Measurements from ENCODE around the gene PTTG1IP. TPM values are rescaled to one million over a fixed set of nuclear protein-coding genes. Genes with fewer than 3 reads are reported as not detected.

The PTTG1IP gene, protein sequence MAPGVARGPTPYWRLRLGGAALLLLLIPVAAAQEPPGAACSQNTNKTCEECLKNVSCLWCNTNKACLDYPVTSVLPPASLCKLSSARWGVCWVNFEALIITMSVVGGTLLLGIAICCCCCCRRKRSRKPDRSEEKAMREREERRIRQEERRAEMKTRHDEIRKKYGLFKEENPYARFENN
- total RNA-seq, result 99.3 and 152 TPM in 2 replicates

DNA sequence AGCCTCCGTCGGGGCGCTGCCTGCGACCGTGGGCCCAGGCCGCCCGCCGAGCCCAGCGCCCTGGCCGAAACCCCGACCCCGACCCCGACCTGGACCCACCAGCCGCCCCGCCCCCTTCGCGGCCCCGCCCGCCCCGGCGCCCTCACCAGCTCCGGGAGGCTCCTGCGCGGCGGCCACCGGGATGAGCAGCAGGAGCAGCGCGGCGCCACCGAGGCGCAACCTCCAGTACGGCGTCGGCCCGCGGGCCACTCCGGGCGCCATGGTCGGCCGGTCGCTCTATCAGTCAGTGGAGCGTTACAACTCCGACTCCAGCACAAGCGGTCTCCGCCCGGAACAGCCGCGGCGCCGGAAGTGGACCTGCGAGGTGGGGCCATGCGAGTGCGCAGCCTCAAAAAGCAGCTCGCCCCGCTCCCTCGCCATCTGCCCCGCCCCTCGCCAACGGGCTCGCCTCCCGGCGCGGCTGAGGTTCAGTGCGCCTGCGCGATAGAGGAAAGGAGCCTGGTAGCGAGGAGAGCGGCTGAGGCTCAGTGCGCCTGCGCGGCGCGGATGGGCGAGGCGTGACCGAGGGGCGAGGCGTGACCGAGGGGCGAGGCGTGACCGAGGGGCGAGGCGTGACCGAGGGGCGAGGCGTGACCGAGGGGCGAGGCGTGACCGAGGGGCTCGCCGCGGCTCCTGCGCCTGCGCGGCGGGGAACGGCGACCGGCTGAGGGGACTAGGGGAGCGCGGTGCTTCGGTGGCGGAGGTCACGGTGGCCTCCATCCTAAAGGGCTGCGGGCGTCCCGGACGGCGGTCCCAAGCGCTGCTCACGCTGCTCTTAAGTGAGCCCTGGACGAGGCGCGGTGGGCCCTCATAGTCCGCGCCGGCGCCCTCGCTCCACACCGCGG is at the start of gene PTTG1IP:
TSS of gene PTTG1IP (minus strand) at position 335 of the 884 bp plus-strand sequence. CDS start at position 261, 74 bp downstream.

DNA sequence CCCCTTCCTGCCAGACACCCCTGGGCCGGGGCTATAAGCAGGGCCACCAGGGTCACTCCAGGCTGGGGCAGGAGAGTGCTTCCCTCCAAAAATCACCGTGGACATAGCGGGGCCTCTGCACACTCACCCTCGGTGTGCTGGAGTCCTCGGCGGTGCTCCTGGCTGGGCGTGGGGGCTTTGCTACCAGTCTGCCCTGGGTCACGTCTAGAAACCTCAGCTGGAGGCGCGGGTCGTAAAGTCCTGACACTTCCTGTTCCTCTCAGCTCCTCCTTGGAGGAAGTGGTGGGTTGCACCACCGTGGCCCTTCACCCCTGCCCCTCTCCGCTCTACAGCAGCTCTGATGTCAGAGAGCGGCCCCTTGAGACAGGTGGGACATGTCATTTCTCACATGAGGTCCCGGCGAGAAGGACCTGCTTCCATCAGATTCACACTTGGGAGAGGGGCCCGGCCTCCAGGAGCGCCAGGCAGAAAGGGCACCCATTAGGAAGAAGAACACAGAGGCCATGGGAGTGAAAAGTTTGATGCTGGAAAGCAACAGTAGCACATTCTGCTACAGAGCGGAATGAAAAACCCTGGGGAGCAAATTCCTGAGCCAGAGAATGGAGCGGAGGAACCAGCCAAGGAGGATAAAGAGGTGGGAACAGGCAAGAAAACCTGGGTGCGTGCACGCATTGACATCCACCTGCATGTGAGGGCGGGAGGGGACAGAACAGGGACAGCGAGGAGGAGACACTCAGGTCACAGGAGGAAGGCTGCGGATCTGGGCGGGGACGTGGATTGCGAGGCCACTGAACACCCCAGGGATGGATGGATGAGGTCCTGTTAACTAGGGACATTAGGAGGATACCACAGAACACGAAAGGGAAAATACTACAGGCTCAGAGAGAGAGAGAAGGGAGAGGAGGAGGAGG is 47.5 kb upstream of the PTTG1IP start, which contains the start of gene ITGB2:
TSS of gene ITGB2 (minus strand) at position 206 of the 911 bp plus-strand sequence. CDS start 10,117 bp downstream, outside the sequence.

DNA sequence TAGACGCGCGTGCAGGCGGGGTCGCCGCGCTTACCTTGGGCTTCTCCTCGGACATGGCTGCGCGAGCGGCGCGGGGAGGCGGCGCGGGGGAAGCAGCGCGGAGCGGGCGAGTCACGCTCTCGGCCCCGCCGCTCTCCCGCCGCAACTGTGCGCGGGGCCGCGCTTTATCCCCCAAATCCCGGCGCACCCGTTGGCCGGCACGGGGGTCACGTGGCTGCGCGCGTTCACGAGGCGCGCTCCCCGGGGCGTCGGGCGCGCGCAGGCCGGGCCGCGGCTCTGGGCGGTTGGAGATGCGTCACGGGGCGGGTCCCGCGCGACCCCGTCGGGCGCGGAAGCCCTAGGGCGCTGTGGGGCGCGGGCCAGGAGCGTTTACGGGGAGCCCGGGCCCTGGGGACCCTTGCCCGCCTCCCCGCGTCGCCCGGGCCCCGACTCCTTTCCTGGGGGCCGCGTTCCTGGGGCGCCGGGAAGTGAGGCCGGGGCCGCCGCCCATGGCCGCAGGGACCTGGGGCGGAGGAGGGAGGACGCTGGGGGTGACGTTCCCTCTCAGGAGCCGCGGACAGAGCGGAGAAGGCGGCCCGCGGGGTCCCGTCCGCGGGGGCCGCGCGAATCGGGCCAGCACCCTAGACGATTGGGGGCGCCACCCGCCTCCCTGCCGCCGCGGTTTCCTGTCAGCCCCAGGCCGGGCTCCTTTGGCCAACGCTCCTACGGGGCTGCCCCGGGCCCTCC is 55.4 kb downstream of the PTTG1IP start, which contains the start of gene SUMO3:
TSS of gene SUMO3 (minus strand) at position 149 of the 726 bp plus-strand sequence. CDS start at position 55, 94 bp downstream.

DNA sequence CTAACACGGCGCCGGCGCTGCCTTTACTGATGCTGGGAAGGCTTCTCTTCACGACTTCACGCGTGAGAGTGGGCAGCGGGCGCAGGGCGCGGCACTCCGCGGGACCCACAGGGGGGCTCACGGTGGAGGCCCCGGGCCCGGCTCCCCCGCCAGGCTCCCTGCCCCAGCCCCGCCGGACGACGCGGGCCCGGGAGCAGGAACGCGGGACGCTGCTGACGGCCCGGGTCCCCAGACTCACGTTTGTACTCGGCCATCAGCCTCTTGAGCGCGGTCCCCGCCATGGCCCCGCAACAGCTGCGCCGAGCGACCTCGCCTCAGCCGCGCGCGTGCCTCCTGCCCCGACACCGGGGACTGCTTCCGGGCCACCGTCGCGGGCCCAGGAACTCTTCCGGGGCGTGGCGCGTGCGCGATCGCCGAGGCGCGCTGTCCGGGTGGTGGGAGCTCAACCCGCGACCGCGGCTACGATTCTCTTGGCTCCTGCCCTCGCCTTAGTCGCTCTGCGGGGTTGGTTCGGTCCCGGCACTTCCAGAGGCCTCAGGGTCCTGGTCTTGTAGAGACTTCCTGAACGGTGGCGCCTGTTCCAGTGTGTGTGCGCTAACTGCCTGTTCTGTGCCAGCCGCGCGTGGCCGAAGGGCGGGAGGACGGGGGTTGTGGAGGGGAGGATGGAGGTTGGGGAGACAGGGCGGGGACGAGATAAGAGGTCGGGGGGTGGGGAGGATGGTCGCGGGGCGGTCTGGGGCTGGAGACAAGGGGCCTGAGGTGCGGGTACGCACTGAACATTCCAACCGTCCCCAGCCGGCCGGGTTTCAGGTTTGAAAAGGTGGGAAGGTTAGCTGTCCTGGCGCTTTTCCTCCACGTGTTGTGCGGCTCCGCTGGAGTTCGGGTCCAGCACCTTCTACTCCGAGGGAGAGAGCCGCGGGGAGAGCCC is 71.8 kb downstream of the PTTG1IP start, which contains the start of gene UBE2G2:
TSS of gene UBE2G2 (minus strand) at position 353 of the 928 bp plus-strand sequence. CDS start at position 281, 72 bp downstream.

Other genes with a start within 250 kb of the PTTG1IP start
- not detected in 2 replicates for gene KRTAP10-9, start 246.6 kb downstream of the PTTG1IP start, total RNA-seq
- gene KRTAP10-10, start 236.3 kb downstream of the PTTG1IP start, total RNA-seq, result not detected in 2 replicates
- not detected in 2 replicates for gene KRTAP10-11, start 227.3 kb downstream of the PTTG1IP start, total RNA-seq
- not detected in 2 replicates for gene KRTAP12-4, start 219.0 kb downstream of the PTTG1IP start, total RNA-seq
- not detected in 2 replicates for gene KRTAP12-3, start 215.8 kb downstream of the PTTG1IP start, total RNA-seq
- gene KRTAP12-2, start 206.8 kb downstream of the PTTG1IP start, total RNA-seq, result not detected in 2 replicates
- gene KRTAP12-1, start 191.5 kb downstream of the PTTG1IP start, total RNA-seq, result not detected in 2 replicates
- gene KRTAP10-12, start 176.5 kb downstream of the PTTG1IP start, total RNA-seq, result not detected in 2 replicates
- gene TSPEAR, start 162.1 kb downstream of the PTTG1IP start, total RNA-seq, result not detected in 2 replicates
- 41.7 and 46.1 TPM in 2 replicates for gene UBE2G2, start 71.9 kb downstream of the PTTG1IP start, total RNA-seq
- 82.6 and 98.3 TPM in 2 replicates for gene SUMO3, start 55.6 kb downstream of the PTTG1IP start, total RNA-seq
- gene ITGB2, start 47.2 kb upstream of the PTTG1IP start, total RNA-seq, result 1.6 and 3.5 TPM in 2 replicates
- gene SLX9, start 66.3 kb upstream of the PTTG1IP start, total RNA-seq, result 29.9 and 39.7 TPM in 2 replicates
- 18.8 and 24.8 TPM in 2 replicates for gene ADARB1, start 200.9 kb upstream of the PTTG1IP start, total RNA-seq